Lung (tissue), 12 donors: ENCODE data around the gene PITPNM1. TPM values are rescaled to one million over a fixed set of nuclear protein-coding genes. Genes with fewer than 3 reads are reported as not detected.
"Not testable (repeated sequence)": the region's sequence is repeated elsewhere in the genome, so short reads cannot be mapped to it uniquely, and the experiment has no call there.

Experiments
- ATAC-seq: fragments of 200-7000 bp; cut with Tn5 transposase; one replicate; pipeline ENCODE4 v1.9.1; 2020; ENCODE audit warnings: moderate number of reproducible peaks; ENCODE audit not compliant: insufficient read depth, low FRiP score
- DNase-seq, 3 donors: peaks; one replicate each; pipeline ENCODE4 v3.0.0-alpha.2; 2013 to 2017
- H3K27ac ChIP-seq, 2 donors: one replicate each; pipeline ENCODE4 v1.5.1; 2013; ENCODE audit warnings: mild to moderate bottlenecking in 2 of 2, moderate library complexity in 2 of 2, control low read depth in 1 of 2, inconsistent platforms in 1 of 2, low read depth in 1 of 2, low read length in 1 of 2
- H3K27me3 ChIP-seq, 3 donors: one replicate each; pipeline ENCODE4 v1.5.1; 2013; ENCODE audit warnings: low read length in 2 of 3; ENCODE audit not compliant: control insufficient read depth in 3 of 3, insufficient read depth in 3 of 3
- H3K36me3 ChIP-seq, 4 donors: one replicate each; pipeline ENCODE4 v1.5.1; 2013; ENCODE audit warnings: low read length in 4 of 4, mild to moderate bottlenecking in 1 of 4, moderate library complexity in 1 of 4; ENCODE audit not compliant: control insufficient read depth in 4 of 4, insufficient read depth in 4 of 4
- H3K4me1 ChIP-seq, 5 donors: one replicate each; pipeline ENCODE4 v1.5.1; 2013; ENCODE audit warnings: low read length in 5 of 5, mild to moderate bottlenecking in 2 of 5, moderate library complexity in 1 of 5; ENCODE audit not compliant: control insufficient read depth in 5 of 5, insufficient read depth in 5 of 5
- H3K4me3 ChIP-seq: one replicate; pipeline ENCODE4 v1.5.1; 2013; ENCODE audit warnings: mild to moderate bottlenecking, control low read depth, moderate library complexity
- H3K9ac ChIP-seq, 2 donors: one replicate each; pipeline ENCODE4 v1.5.1; 2013; ENCODE audit warnings: low read length in 2 of 2, control low read depth in 1 of 2; ENCODE audit not compliant: insufficient read depth in 1 of 2
- H3K9me3 ChIP-seq, 4 donors: one replicate each; pipeline ENCODE4 v1.5.1; 2013; ENCODE audit warnings: low read length in 3 of 4, mild to moderate bottlenecking in 1 of 4, moderate library complexity in 1 of 4; ENCODE audit not compliant: control insufficient read depth in 4 of 4, insufficient read depth in 3 of 4
- WGBS, 2 donors: extraction: QIAGEN DNeasy Blood & Tissue Kit; methylation state at CpG; one replicate each; pipeline ENCODE4 v1.1.7; 2013; 5-methylcytosine and 5-hydroxymethylcytosine counted together
- polyA plus RNA-seq, 2 donors: library from polyadenylated mRNA; stranded (reverse); fragments of 200-250 nt; gene quantifications; one replicate each; pipeline ENCODE4 v1.2.1, GENCODE V29; 2013
- total RNA-seq, 2 donors: library from RNA; depleted of rRNA in 1 of 2; stranded (reverse); fragments of >200 nt in 1 of 2; gene quantifications; one replicate each; pipeline ENCODE4 v1.2.1, GENCODE V29; 2014 to 2021
- TF ChIP-seq, protein P1 (sequence below): IDR thresholded peaks from 2 replicates; pipeline ENCODE4 v1.5.1; 2012; ENCODE audit warnings: mild to moderate bottlenecking; ENCODE audit errors: control extremely low read depth, extremely low read depth
- donor health status: control.
- donor health status: control.
- donor health status: Bipolar disorder and iron deficiency.
- donor health status: healthy.
- donor health status: DM: yes; HTN: yes; CAD: no.

The PITPNM1 gene
- total and polyA plus RNA-seq, 4 donors = 23.2 to 67.3 (median 36.3) TPM

DNA sequence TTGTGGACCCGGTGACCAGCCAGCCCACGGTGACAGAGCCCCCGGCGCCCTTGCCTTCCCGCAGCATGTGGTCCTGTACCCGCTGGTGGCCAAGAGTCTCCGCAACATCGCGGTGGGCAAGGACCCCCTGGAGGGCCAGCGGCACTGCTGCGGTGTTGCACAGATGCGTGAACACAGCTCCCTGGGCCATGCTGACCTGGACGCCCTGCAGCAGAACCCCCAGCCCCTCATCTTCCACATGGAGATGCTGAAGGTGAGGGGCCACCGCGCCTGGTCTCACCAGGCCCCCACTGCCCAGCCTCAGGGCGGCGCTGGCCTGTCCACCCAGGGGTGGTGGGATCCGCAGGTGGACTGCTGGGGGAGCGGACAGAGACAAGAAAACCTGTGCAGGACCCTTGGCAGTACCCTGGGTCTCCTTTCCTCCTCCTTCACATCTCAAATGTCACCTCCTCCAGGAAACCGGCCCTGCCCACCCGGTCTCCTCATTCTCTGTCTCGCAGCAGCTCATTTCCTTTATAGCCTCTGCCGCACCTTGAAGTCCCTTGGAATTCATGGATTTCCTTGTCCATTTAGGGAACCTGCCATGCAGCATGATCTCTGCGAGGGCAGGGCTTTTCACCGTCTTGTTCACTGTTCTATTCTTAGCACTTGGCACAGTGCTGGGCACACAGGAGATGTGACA lies 15.8 kb downstream of the PITPNM1 start:
- ATAC-seq (no peak), DNase-seq (no peak)
- Histone ChIP-seq H3K9me3 (no peaks in the 10 kb centered on the region), H3K27ac (no peak overlapping the region), H3K4me1 (peaks cover 0 to 2% (median 0%) of the 10 kb centered on the region in 5 donors), H3K27me3 (no peaks in the 10 kb centered on the region), H3K4me3 (no peak overlapping the region), H3K36me3 (peaks cover 16 to 59% (median 19%) of the 10 kb centered on the region in 4 donors), H3K9ac (no peak overlapping the region)
- WGBS, 2 donors = 88 to 90% methylated on average over 25 of the region's 25 CpGs
- TF ChIP-seq, protein P1, sequence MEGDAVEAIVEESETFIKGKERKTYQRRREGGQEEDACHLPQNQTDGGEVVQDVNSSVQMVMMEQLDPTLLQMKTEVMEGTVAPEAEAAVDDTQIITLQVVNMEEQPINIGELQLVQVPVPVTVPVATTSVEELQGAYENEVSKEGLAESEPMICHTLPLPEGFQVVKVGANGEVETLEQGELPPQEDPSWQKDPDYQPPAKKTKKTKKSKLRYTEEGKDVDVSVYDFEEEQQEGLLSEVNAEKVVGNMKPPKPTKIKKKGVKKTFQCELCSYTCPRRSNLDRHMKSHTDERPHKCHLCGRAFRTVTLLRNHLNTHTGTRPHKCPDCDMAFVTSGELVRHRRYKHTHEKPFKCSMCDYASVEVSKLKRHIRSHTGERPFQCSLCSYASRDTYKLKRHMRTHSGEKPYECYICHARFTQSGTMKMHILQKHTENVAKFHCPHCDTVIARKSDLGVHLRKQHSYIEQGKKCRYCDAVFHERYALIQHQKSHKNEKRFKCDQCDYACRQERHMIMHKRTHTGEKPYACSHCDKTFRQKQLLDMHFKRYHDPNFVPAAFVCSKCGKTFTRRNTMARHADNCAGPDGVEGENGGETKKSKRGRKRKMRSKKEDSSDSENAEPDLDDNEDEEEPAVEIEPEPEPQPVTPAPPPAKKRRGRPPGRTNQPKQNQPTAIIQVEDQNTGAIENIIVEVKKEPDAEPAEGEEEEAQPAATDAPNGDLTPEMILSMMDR = no peak

DNA sequence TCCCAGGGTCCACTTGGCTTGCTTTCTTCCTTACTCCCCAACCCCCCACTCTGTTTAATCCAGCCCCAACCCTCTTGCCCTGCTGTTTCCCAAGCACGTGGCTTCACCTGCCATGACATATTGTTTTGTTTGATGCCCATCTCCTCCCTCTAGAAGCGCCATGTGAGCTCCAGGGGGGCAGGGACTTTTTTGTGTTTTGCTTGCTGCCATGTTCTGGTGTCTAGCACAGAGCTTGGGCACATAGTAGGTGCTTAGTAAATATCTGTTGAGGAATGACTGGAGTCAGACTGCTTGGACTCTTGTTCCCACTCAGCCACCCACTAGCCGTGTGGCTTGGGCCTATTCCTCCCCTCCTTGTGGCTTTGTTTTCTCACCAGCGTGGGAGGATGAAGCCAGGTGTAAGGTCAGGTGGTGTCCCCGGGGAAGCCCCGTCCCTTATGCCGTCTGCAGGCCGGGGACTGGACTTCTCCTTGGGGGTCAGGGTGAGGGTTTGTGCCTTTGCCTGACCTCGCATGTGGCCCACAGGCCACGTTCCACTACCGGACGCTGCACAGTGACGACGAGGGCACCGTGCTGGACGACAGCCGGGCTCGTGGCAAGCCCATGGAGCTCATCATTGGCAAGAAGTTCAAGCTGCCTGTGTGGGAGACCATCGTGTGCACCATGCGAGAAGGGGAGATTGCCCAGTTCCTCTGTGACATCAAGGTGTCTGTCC lies 18.5 kb downstream of the PITPNM1 start:
- Histone ChIP-seq H3K9me3 (no peaks in the 10 kb centered on the region), H3K36me3 (peaks cover 12 to 38% (median 15%) of the 10 kb centered on the region in 4 donors), H3K27me3 (no peaks in the 10 kb centered on the region), H3K9ac (no peak overlapping the region), H3K27ac (no peak overlapping the region), H3K4me1 (peaks cover 0 to 12% (median 7%) of the 10 kb centered on the region in 5 donors), H3K4me3 (no peak overlapping the region)
- ATAC-seq = no peak
- no peak for DNase-seq
- WGBS, 2 donors = 86 to 87% methylated on average over 20 of the region's 20 CpGs
- TF ChIP-seq, protein P1 = no peak

DNA sequence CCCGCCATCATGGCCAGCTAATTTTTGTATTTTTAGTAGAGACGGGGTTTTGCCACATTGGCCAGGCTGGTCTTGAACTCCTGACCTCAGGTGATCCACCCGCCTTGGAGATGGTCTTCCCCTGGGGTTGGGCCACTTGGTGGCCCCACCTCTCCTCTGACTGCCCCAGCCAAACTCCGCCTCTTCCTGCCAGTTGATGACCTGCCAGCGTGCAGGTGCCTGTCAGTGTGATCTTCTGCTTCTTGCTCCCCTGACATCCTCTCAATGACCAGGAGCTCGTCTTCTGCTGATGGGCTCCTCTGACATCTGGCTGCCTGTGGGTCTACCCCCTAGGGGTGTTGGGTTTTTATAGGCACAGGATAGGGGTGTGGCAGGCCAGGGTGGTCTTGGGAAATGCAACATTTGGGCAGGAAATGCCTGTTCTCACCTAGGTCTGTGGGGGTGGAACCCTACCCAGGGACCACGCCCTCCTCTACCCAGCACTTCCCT lies 19.2 kb downstream of the PITPNM1 start:
- not testable (repeated sequence) for H3K27ac ChIP-seq, H3K9ac ChIP-seq, H3K27me3 ChIP-seq, H3K4me3 ChIP-seq, H3K9me3 ChIP-seq, DNase-seq, ATAC-seq
- peaks cover 0 to 12% (median 7%) of the 10 kb centered on the region in 5 donors for H3K4me1 ChIP-seq
- WGBS, 2 donors = 74 to 80% methylated on average over 7 of the region's 7 CpGs
- H3K36me3 ChIP-seq = peaks cover 9 to 32% (median 15%) of the 10 kb centered on the region in 4 donors

DNA sequence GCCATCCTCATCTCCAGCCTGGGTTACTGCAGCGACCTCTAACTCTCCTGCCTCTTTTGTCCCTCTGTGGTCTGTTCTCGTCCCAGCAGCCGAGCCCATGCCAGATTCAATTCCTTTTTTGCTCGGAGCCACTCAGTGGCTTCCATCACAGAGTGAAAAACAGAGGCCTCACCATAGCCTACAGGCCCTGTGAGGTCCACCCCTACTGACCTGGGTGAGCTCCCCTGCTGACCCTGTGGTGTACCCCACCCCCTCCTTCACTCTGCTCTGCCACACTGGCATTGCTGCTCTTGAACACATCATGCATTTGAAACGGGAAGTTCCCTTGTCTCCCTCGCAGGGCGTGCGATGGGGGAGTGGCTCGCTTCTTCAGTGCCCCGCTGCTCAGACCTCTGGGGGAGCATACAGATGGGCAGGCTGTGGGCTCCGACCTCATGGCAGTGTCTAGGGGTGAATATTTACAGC lies 20.3 kb downstream of the PITPNM1 start:
- no peak for DNase-seq
- Histone ChIP-seq H3K36me3 (peaks cover 0 to 21% (median 15%) of the 10 kb centered on the region in 4 donors), H3K27me3 (no peaks in the 10 kb centered on the region), H3K27ac (peak overlapping the region in 1 of 2 donors; percentile 15), H3K9ac (no peak overlapping the region), H3K9me3 (no peaks in the 10 kb centered on the region), H3K4me3 (no peak overlapping the region), H3K4me1 (peaks cover 0 to 12% (median 7%) of the 10 kb centered on the region in 5 donors)
- 42 to 64% methylated on average over 11 of the region's 11 CpGs for WGBS, 2 donors
- no peak for ATAC-seq
- TF ChIP-seq, protein P1 = no peak
